ENCODE results near the gene NSUN3.

- TF ChIP-seq ZNF565 (CRISPR knock-in tag; conservative IDR thresholded peaks at IDR 0.05; ENCODE audit: low read depth), result no peak
- no peak for TF ChIP-seq ESRRG (CRISPR knock-in tag; IDR thresholded peaks at IDR 0.05)
- TF ChIP-seq ZFP3 (CRISPR knock-in tag; IDR thresholded peaks at IDR 0.05), result no peak
- TF ChIP-seq ZNF70 (CRISPR knock-in tag; IDR thresholded peaks at IDR 0.05), result no peak
- TF ChIP-seq CSRNP3 (CRISPR knock-in tag; IDR thresholded peaks at IDR 0.05), result no peak
- TF ChIP-seq TCF4 (CRISPR knock-in tag; IDR thresholded peaks at IDR 0.05; ENCODE audit: borderline replicate concordance), result no peak
- no peak for TF ChIP-seq ISL1 (CRISPR knock-in tag; IDR thresholded peaks at IDR 0.05)
- TF ChIP-seq ZC3H10 (CRISPR knock-in tag; IDR thresholded peaks at IDR 0.05), result no peak
- TF ChIP-seq PATZ1 (CRISPR knock-in tag; IDR thresholded peaks at IDR 0.05; ENCODE audit: borderline replicate concordance), result no peak
Measured at GRCh38 chr3:94117729-94118128, 54.9 kb downstream of the NSUN3 start.
